WTC11 (cell line): ENCODE results near the gene FERMT3. TPM values are rescaled to one million over a fixed set of nuclear protein-coding genes. Genes with fewer than 3 reads are reported as not detected.

ENCODE experiments used
- ATAC-seq: fragments of 200-7000 bp; cut with Tn5 transposase; 2 replicates; pipeline ENCODE4 v1.10.0; 2021; ENCODE audit warnings: mild to moderate bottlenecking, moderate library complexity
- CTCF ChIA-PET: fragments of 300-600 bp; sonication (Branson Sonifier 250); formaldehyde crosslinking; loops from one replicate; lab custom pipeline; 2021; ENCODE audit warnings: antibody characterized with exemption; lab: Charles Lee
- POLR2A ChIA-PET: fragments of 350-600 bp; sonication (Branson Sonifier 250); formaldehyde crosslinking; loops from one replicate; lab custom pipeline; 2021; ENCODE audit warnings: antibody characterized with exemption; lab: Charles Lee
- DNase-seq: peaks from one replicate; pipeline ENCODE4 v3.0.0; 2021; ENCODE audit warnings: low spot score
- H3K27ac Mint-ChIP-seq: 2 replicates; pipeline ENCODE4 v1.8.0; 2021; ENCODE audit warnings: mixed read lengths
- H3K27me3 Mint-ChIP-seq: 2 replicates; pipeline ENCODE4 v1.8.0; 2021; ENCODE audit warnings: low read depth, mild to moderate bottlenecking, moderate library complexity, mixed read lengths
- H3K36me3 Mint-ChIP-seq: 2 replicates; pipeline ENCODE4 v1.8.0; 2021; ENCODE audit warnings: mixed read lengths
- H3K4me1 Mint-ChIP-seq: 2 replicates; pipeline ENCODE4 v1.8.0; 2022; ENCODE audit warnings: mixed read lengths
- H3K4me3 Mint-ChIP-seq: 2 replicates; pipeline ENCODE4 v1.8.0; 2021; ENCODE audit warnings: mild to moderate bottlenecking, moderate library complexity, mixed read lengths
- H3K9me3 Mint-ChIP-seq: 2 replicates; pipeline ENCODE4 v1.8.0; 2021; ENCODE audit warnings: mixed read lengths
- AFF4 ChIP-seq: sonication (generic); formaldehyde crosslinking; IDR thresholded peaks from 2 replicates; pipeline ENCODE4 v1.8.1; 2023; ENCODE audit warnings: mild to moderate bottlenecking, missing genetic modification reagents, borderline replicate concordance
- AR ChIP-seq: fragments of 250-450 bp; sonication (Bioruptor Pico); IDR thresholded peaks from 2 replicates; pipeline ENCODE4 v1.9.0; 2021; ENCODE audit warnings: mild to moderate bottlenecking
- ATF1 ChIP-seq: sonication (generic); formaldehyde crosslinking; IDR thresholded peaks from 2 replicates; pipeline ENCODE4 v1.8.1; 2023; ENCODE audit warnings: mild to moderate bottlenecking, moderate library complexity, missing genetic modification reagents
- E2F4 ChIP-seq: sonication (generic); formaldehyde crosslinking; IDR thresholded peaks from 2 replicates; pipeline ENCODE4 v1.8.1; 2022; ENCODE audit warnings: low read depth, mild to moderate bottlenecking, moderate library complexity, missing genetic modification reagents, borderline replicate concordance
- E2F5 ChIP-seq: sonication (generic); formaldehyde crosslinking; IDR thresholded peaks from 2 replicates; pipeline ENCODE4 v1.8.1; 2022; ENCODE audit warnings: mild to moderate bottlenecking, moderate library complexity, missing genetic modification reagents
- FOXP1 ChIP-seq: sonication (generic); formaldehyde crosslinking; IDR thresholded peaks from 2 replicates; pipeline ENCODE4 v1.8.0; 2022; ENCODE audit warnings: missing genetic modification reagents, mild to moderate bottlenecking, moderate library complexity, borderline replicate concordance
- FOXP4 ChIP-seq: sonication (generic); formaldehyde crosslinking; IDR thresholded peaks from 2 replicates; pipeline ENCODE4 v1.8.0; 2022; ENCODE audit warnings: mild to moderate bottlenecking, missing genetic modification reagents
- GABPB1 ChIP-seq: sonication (generic); formaldehyde crosslinking; IDR thresholded peaks from 2 replicates; pipeline ENCODE4 v1.8.1; 2023; ENCODE audit warnings: mild to moderate bottlenecking, missing genetic modification reagents
- GTF2I ChIP-seq: fragments of 250-450 bp; sonication (Bioruptor Pico); conservative IDR thresholded peaks from 2 replicates; pipeline ENCODE4 v1.4.0; 2021; ENCODE audit warnings: mild to moderate bottlenecking
- HMGXB4 ChIP-seq: sonication (generic); formaldehyde crosslinking; IDR thresholded peaks from 2 replicates; pipeline ENCODE4 v1.8.1; 2023; ENCODE audit warnings: mild to moderate bottlenecking, moderate library complexity, missing genetic modification reagents
- KAT7 ChIP-seq: sonication (generic); formaldehyde crosslinking; IDR thresholded peaks from 2 replicates; pipeline ENCODE4 v1.8.1; 2023; ENCODE audit warnings: missing genetic modification reagents, mild to moderate bottlenecking, borderline replicate concordance
- MLX ChIP-seq: sonication (generic); formaldehyde crosslinking; IDR thresholded peaks from 2 replicates; pipeline ENCODE4 v1.8.1; 2023; ENCODE audit warnings: mild to moderate bottlenecking, missing genetic modification reagents, moderate library complexity
- MYBL2 ChIP-seq: sonication (generic); formaldehyde crosslinking; IDR thresholded peaks from 2 replicates; pipeline ENCODE4 v1.8.1; 2023; ENCODE audit warnings: mild to moderate bottlenecking, moderate library complexity, missing genetic modification reagents
- ZMAT4 ChIP-seq: fragments of 250-450 bp; sonication (Bioruptor Pico); IDR thresholded peaks from 2 replicates; pipeline ENCODE4 v1.9.0; 2021; ENCODE audit warnings: mild to moderate bottlenecking
- ZNF219 ChIP-seq: sonication (generic); formaldehyde crosslinking; IDR thresholded peaks from 2 replicates; pipeline ENCODE4 v1.8.0; 2023; ENCODE audit warnings: missing genetic modification reagents, mild to moderate bottlenecking, borderline replicate concordance
- ZNF396 ChIP-seq: fragments of 250-450 bp; sonication (Bioruptor Pico); IDR thresholded peaks from 2 replicates; pipeline ENCODE4 v1.8.0; 2021; ENCODE audit warnings: mild to moderate bottlenecking, moderate library complexity, borderline replicate concordance
- ZNF425 ChIP-seq: fragments of 250-450 bp; sonication (Bioruptor Pico); conservative IDR thresholded peaks from 2 replicates; pipeline ENCODE4 v1.9.0; 2021; ENCODE audit warnings: mild to moderate bottlenecking
- ZNF671 ChIP-seq: fragments of 250-450 bp; sonication (Bioruptor Pico); IDR thresholded peaks from 2 replicates; pipeline ENCODE4 v1.8.0; 2021; ENCODE audit warnings: mild to moderate bottlenecking
- total RNA-seq: library from RNA; stranded (reverse); gene quantifications from 3 replicates; pipeline ENCODE4 v1.2.3, GENCODE V29; 2021

FERMT3 gene
- total RNA-seq, 1 experiment from 2014 or later, result 3.8 TPM

- ATAC-seq (peak; percentile 55), DNase-seq (peak; percentile 95)
- CTCF ChIA-PET, result interaction anchor here (0.8 to 2.1 kb wide), 10 partner anchors 16 to 108 kb away, joined by 3 to 11 read pairs (median 5); partner anchors contain the start of genes CATSPERZ, ESRRA, NUDT22 and TRPT1
- Mint-ChIP-seq H3K4me3 (peak within 1 kb of the TSS; percentile 88), H3K27ac (peak within 1 kb of the TSS; percentile 97), H3K4me1 (peaks cover 50% of the 10 kb centered on the region), H3K36me3 (peaks cover 8% of the 10 kb centered on the region), H3K27me3 (no peaks in the 10 kb centered on the region), H3K9me3 (no peaks in the 10 kb centered on the region)
- POLR2A ChIA-PET, result interaction anchor here (0.8 to 1.7 kb wide), 5 partner anchors 21 to 328 kb away, joined by 3 to 7 read pairs (median 3); partner anchors contain the start of genes NUDT22 and TRPT1
- TF ChIP-seq ZNF425 (no peak), ZNF671 (CRISPR knock-in tag) (no peak), E2F4 (no peak), ATF1 (no peak), ZNF396 (no peak), GABPB1 (CRISPR knock-in tag) (no peak), KAT7 (no peak), E2F5 (CRISPR knock-in tag) (no peak), GTF2I (no peak), ZMAT4 (CRISPR knock-in tag) (no peak), AFF4 (CRISPR knock-in tag) (no peak), HMGXB4 (peak; percentile 84; the same call in 1 of the 2 replicates), FOXP4 (CRISPR knock-in tag) (peak; percentile 55; the same call in 1 of the 2 replicates), FOXP1 (CRISPR knock-in tag) (peak; percentile 18; the same call in 1 of the 2 replicates), AR (0 out of 2 replicates have a peak, but pooled peaks have one; percentile 63), MLX (CRISPR knock-in tag) (no peak), MYBL2 (CRISPR knock-in tag) (no peak), ZNF219 (no peak)
These were observed 40.6 kb downstream of the FERMT3 start, which contains the start of gene PPP1R14B for GRCh38 chr11:64246871-64247728. Gene PPP1R14B (minus strand): TSS chr11:64246943. CDS start chr11:64246673, 270 bp downstream.
